Measurements from ENCODE around the gene CBX8.
"Not testable (repeated sequence)": the region's sequence is repeated elsewhere in the genome, so short reads cannot be mapped to it uniquely, and the experiment has no call there.

CBX8 gene

DNA sequence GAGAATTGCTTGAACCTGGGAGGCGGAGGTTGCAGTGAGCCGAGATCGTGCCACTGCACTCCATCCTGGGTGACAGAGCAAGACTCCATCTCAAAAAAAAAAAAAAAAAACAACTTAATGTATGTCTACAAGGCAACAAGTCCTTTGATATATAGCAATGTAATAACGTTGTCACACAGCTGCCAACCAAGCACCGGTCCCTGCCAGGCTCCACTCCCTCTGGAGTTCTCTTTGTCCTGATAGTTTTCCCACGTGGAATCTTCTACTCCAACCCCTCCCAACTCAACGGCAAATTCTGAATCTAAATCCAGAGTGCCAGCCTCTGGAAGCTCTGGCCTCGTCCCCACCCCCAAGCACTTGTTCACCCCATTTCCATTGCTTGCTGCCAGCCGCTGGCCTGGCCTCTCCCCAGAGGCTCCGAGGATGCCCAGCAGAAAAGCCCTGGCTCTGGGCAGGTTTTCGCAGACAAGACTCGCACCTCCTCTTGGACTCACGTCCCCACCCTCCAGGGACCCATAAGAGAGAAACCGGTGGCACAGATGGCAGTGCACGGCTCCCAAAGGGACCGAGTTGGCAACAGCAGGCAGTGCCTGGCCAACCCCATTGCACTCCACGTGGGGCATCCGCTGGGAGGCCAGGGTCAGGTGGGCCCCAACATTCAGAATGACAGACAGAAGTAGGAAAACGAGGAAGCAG is 34.8 kb downstream of the CBX8 start:
- no peaks in the 10 kb centered on the region for H3K4me1 ChIP-seq (ENCODE audit: control insufficient read depth, insufficient read depth, low read length)
- no peaks in the 10 kb centered on the region for H3K27me3 ChIP-seq (ENCODE audit: control insufficient read depth, insufficient read depth, low read length)
- no peaks in the 10 kb centered on the region for H3K9me3 ChIP-seq (ENCODE audit: control insufficient read depth, insufficient read depth, low read length)
- H3K9ac ChIP-seq (ENCODE audit: low read depth, low read length), result no peak overlapping the region
- H3K4me3 ChIP-seq (ENCODE audit: low read depth, low read length), result no peak overlapping the region
- no peaks in the 10 kb centered on the region for H3K36me3 ChIP-seq (ENCODE audit: control insufficient read depth, insufficient read depth, low read length)
- H3K27ac ChIP-seq (ENCODE audit: low read depth, low read length), result no peak overlapping the region

DNA sequence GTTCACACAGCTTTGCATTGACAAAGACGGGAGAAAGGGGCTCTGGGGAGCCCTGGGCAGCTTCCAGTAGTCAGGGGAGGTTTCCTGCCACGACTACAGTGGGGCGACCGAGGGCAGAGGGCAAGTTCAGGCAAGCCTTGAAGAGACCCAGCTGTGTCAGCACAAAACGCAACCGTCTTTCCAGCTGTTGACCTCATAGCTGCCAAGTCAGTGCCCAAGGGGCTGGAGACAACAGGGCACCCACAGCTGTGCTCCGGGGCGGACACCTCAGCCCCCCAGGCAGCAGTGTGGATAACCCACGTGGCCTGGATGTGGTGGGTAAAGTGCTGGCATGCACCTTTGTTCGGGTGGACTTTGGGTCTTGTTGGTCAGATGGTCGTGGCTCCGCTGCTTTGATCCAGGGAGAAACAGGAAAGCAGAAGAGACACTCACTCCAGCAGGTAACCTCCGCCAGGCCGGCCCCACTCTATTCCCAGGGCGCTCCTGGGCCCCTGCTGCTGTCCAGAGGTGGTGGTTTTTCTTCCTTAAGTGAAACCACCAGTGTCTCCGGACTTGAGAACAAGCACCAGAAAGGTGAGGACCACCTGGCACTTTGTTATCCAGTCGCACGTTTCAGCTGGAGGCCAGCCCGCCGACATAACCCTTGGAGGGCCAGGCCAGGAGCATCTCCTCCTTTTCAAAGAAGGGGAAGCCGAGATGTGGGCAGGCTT is 36.5 kb downstream of the CBX8 start:
- H3K4me3 ChIP-seq (ENCODE audit: low read depth, low read length), result no peak overlapping the region
- no peaks in the 10 kb centered on the region for H3K4me1 ChIP-seq (ENCODE audit: control insufficient read depth, insufficient read depth, low read length)
- no peak overlapping the region for H3K9ac ChIP-seq (ENCODE audit: low read depth, low read length)
- no peak overlapping the region for H3K27ac ChIP-seq (ENCODE audit: low read depth, low read length)
- no peaks in the 10 kb centered on the region for H3K9me3 ChIP-seq (ENCODE audit: control insufficient read depth, insufficient read depth, low read length)
- H3K36me3 ChIP-seq (ENCODE audit: control insufficient read depth, insufficient read depth, low read length), result no peaks in the 10 kb centered on the region
- no peaks in the 10 kb centered on the region for H3K27me3 ChIP-seq (ENCODE audit: control insufficient read depth, insufficient read depth, low read length)

DNA sequence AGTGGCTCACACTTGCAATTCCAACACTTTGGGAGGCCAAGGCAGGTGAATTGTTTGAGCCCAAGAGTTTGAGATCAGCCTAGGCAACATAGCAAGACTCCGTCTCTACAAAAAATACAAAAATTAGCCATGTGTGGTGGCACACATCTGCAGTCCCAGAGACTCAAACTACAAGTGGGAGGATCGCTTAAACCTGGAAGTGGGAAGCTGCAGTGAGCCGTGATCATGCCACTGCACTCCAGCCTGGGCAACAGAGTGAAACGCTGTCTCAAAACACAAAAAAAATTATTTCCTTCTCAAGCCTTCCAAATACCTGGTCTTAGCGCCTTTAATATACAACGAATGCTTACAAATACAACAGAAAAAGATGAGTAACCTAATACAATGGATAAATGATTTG is 38.6 kb downstream of the CBX8 start:
- no peaks in the 10 kb centered on the region for H3K27me3 ChIP-seq (ENCODE audit: control insufficient read depth, insufficient read depth, low read length)
- no peak overlapping the region for H3K27ac ChIP-seq (ENCODE audit: low read depth, low read length)
- H3K9me3 ChIP-seq (ENCODE audit: control insufficient read depth, insufficient read depth, low read length), result no peaks in the 10 kb centered on the region
- no peak overlapping the region for H3K9ac ChIP-seq (ENCODE audit: low read depth, low read length)
- H3K4me1 ChIP-seq (ENCODE audit: control insufficient read depth, insufficient read depth, low read length), result no peaks in the 10 kb centered on the region
- H3K36me3 ChIP-seq (ENCODE audit: control insufficient read depth, insufficient read depth, low read length), result no peaks in the 10 kb centered on the region
- H3K4me3 ChIP-seq (ENCODE audit: low read depth, low read length), result no peak overlapping the region

DNA sequence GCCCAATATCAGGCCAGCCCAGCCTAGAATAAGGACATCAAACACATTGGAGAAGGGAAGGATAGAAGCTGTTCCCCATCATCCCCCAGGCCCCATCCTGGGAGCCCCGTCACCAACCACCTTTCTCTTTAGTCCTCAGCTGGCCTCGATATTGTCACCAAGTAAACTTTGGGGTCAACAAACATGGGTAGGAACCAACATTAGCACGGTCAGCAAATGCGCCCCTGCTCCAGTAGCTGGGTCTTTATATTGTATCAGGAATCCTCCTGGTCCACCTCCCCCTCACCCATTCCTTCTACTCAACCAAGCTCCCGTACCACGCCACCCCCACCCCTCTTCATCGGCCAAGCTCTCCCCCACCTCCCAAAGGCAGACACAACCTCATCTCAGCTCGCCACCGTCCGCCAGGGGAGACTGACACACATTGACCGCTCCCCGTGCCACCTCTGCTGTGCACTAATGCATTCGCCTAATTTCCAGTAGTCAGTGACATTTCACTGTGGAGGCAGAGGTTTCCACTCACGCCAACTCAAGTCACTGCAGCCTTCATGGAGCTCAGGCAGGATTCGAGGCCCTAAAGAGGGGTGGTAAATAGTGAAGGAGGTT is 39.6 kb downstream of the CBX8 start:
- no peak overlapping the region for H3K9ac ChIP-seq (ENCODE audit: low read depth, low read length)
- H3K4me1 ChIP-seq (ENCODE audit: control insufficient read depth, insufficient read depth, low read length), result no peaks in the 10 kb centered on the region
- H3K27me3 ChIP-seq (ENCODE audit: control insufficient read depth, insufficient read depth, low read length), result no peaks in the 10 kb centered on the region
- H3K9me3 ChIP-seq (ENCODE audit: control insufficient read depth, insufficient read depth, low read length), result no peaks in the 10 kb centered on the region
- no peaks in the 10 kb centered on the region for H3K36me3 ChIP-seq (ENCODE audit: control insufficient read depth, insufficient read depth, low read length)
- H3K4me3 ChIP-seq (ENCODE audit: low read depth, low read length), result no peak overlapping the region
- no peak overlapping the region for H3K27ac ChIP-seq (ENCODE audit: low read depth, low read length)

DNA sequence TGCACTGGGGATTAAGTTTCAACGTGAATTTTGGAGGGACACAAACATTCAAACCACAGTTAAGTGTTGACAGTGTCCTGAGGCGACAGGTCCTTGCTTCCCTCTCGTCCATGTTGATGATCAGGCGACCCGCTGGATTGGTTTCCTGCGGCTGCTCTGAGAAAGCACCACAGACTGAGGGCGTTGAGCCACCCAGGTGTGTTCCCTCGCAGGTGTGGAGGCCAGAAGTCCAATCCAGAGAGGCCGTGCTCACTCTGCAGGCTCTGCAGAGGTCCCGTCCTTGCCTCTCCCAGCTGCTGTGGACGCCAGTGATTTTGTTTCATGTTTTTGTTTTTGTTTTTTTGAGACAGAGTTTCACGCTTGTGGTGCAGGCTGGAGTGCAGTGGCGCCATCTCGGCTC is 41.3 kb downstream of the CBX8 start:
- Histone ChIP-seq H3K9ac (ENCODE audit: low read depth, low read length) (no peak overlapping the region), H3K27me3 (ENCODE audit: control insufficient read depth, insufficient read depth, low read length) (peaks cover 3% of the 10 kb centered on the region; the same call in 1 of the 2 replicates), H3K27ac (ENCODE audit: low read depth, low read length) (no peak overlapping the region)

DNA sequence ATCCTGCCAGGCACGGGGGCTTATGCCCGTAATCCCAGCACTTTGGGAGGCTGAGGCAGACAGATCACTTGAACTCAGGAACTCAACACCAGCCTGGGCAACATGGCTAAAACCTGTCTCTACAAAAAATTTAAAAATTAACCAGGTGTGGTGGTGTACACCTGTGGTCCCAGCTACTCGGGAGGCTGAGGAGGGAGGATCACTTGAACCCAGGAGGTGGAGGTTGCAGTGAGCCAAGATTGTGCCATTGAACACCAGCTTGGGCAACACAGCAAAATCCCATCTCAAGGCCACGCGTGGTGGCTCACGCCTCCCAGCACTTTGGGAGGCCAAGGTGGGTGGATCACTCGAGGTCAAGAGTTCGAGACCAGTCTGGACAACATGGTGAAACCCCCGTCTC is 42.0 kb downstream of the CBX8 start:
- H3K4me1 ChIP-seq (ENCODE audit: control insufficient read depth, insufficient read depth, low read length); H3K9ac ChIP-seq (ENCODE audit: low read depth, low read length); H3K27me3 ChIP-seq (ENCODE audit: control insufficient read depth, insufficient read depth, low read length); H3K9me3 ChIP-seq (ENCODE audit: control insufficient read depth, insufficient read depth, low read length); H3K27ac ChIP-seq (ENCODE audit: low read depth, low read length); H3K36me3 ChIP-seq (ENCODE audit: control insufficient read depth, insufficient read depth, low read length); H3K4me3 ChIP-seq (ENCODE audit: low read depth, low read length): not testable (repeated sequence)

More for the DNA sequence above, 41.3 kb downstream of the CBX8 start:
- Histone ChIP-seq H3K4me1 (ENCODE audit: control insufficient read depth, insufficient read depth, low read length) (no peaks in the 10 kb centered on the region), H3K4me3 (ENCODE audit: low read depth, low read length) (no peak overlapping the region), H3K36me3 (ENCODE audit: control insufficient read depth, insufficient read depth, low read length) (no peaks in the 10 kb centered on the region), H3K9me3 (ENCODE audit: control insufficient read depth, insufficient read depth, low read length) (no peaks in the 10 kb centered on the region)

DNA sequence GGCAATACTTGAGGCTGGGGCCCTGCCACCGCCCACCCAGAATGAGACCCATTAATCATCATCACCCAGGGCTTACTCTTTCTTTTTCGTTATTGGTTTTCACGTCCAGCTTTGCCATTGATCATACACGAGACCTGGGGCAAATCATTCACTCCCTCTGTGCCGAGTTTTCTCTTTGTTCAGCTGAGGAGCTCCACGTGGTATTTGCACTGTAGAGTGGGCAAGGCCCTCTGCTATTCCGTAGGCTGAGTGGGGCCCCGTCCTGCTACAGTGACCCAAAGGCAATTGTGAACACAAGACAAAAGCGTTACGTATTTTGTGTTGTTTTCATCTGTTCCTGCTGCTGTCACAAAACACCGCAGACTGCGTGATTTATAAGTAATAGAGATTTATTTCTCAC is 42.5 kb downstream of the CBX8 start:
- no peak overlapping the region for H3K9ac ChIP-seq (ENCODE audit: low read depth, low read length)
- H3K4me3 ChIP-seq (ENCODE audit: low read depth, low read length), result no peak overlapping the region
- no peak overlapping the region for H3K27ac ChIP-seq (ENCODE audit: low read depth, low read length)
- peaks cover 13% of the 10 kb centered on the region for H3K27me3 ChIP-seq (ENCODE audit: control insufficient read depth, insufficient read depth, low read length)
- H3K36me3 ChIP-seq (ENCODE audit: control insufficient read depth, insufficient read depth, low read length), result no peaks in the 10 kb centered on the region
- H3K4me1 ChIP-seq (ENCODE audit: control insufficient read depth, insufficient read depth, low read length), result no peaks in the 10 kb centered on the region
- H3K9me3 ChIP-seq (ENCODE audit: control insufficient read depth, insufficient read depth, low read length), result no peaks in the 10 kb centered on the region

DNA sequence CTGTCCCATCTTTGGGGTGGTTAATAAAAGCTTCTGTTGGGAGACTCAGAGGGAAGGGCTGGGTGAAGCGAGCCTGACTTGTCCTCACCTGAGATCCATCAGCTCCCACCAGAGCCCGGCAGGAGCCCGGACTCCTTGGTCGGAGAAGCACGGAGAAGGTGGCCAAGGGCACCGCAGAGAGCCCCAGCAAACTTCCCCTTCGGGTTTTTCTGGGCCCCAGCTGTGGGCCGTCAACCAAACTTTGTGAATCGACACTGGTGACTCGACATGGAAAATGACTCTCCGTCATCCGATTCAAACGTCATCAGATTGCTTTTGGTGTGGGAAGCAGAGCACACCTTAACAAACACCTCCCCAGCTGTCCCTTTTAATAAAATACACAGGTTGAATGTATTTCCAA is 44.7 kb downstream of the CBX8 start:
- H3K4me3 ChIP-seq (ENCODE audit: low read depth, low read length), result no peak overlapping the region
- no peak overlapping the region for H3K9ac ChIP-seq (ENCODE audit: low read depth, low read length)
- no peak overlapping the region for H3K27ac ChIP-seq (ENCODE audit: low read depth, low read length)
- H3K9me3 ChIP-seq (ENCODE audit: control insufficient read depth, insufficient read depth, low read length), result no peaks in the 10 kb centered on the region
- no peaks in the 10 kb centered on the region for H3K36me3 ChIP-seq (ENCODE audit: control insufficient read depth, insufficient read depth, low read length)
- H3K27me3 ChIP-seq (ENCODE audit: control insufficient read depth, insufficient read depth, low read length), result peaks cover 35% of the 10 kb centered on the region
- peaks cover 4% of the 10 kb centered on the region; the same call in 1 of the 2 replicates for H3K4me1 ChIP-seq (ENCODE audit: control insufficient read depth, insufficient read depth, low read length)

DNA sequence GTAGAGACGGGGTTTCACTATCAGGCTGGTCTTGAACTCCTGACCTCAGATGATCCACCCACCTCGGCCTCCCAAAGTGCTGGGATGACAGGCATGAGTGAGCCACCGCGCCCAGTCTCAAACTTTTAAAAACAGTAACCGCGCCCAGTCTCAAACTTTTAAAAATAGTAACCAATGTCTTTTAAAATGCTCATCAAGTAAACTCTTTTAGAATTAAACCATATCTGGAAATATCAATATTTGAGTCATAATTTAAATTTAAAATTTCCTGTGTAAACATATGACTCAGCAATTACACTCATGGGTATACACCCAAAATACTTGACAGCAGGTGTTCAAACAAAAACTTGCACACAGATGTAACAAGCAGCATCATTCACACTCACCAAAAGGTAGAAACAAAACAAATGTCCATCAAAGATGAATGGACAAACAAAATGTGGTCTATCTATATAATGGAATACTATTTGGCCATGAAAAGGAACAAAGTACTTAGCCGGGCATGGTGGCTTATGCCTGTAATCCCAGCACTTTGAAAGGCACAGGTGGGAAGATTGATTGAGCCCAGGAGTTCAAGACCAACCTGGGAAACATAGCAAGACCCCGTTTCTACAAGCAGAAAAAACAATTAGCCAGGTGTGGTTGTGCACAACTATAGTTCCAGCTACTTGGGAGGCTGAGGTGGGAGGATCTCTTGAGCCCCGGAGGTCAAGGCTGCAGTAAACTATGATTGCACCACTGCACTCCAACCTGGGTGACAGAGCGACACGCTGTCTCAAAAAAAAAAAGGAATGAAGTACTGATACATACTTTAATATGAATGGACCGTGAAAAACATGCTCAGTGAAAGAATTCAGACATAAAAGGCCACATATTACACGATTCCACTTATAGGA is 46.0 kb downstream of the CBX8 start:
- peaks cover 45% of the 10 kb centered on the region for H3K27me3 ChIP-seq (ENCODE audit: control insufficient read depth, insufficient read depth, low read length)
- no peaks in the 10 kb centered on the region for H3K36me3 ChIP-seq (ENCODE audit: control insufficient read depth, insufficient read depth, low read length)
- H3K4me3 ChIP-seq (ENCODE audit: low read depth, low read length), result no peak overlapping the region
- H3K4me1 ChIP-seq (ENCODE audit: control insufficient read depth, insufficient read depth, low read length), result peaks cover 9% of the 10 kb centered on the region
- H3K9me3 ChIP-seq (ENCODE audit: control insufficient read depth, insufficient read depth, low read length), result no peaks in the 10 kb centered on the region
- no peak overlapping the region for H3K27ac ChIP-seq (ENCODE audit: low read depth, low read length)
- H3K9ac ChIP-seq (ENCODE audit: low read depth, low read length), result no peak overlapping the region

DNA sequence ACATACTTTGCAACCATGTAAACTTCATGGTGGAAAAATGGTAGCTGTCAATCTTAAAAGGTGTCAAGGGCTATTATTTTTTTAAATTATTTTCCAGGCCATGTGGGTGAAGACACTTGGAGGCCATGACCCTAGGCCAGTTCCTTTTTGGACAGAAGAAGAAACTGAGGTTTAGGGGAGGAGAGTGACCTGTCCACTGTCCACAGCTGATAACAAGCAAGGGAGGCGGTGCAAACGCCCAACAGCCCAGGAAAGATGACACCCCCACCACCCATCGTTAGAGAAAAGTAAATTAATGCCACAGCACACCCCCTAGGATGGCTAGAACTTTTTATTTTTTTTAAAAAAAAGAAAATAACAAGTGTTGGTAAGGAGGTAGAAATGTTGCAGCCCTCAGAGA is 46.9 kb downstream of the CBX8 start:
- no peak overlapping the region for H3K4me3 ChIP-seq (ENCODE audit: low read depth, low read length)
- no peaks in the 10 kb centered on the region for H3K36me3 ChIP-seq (ENCODE audit: control insufficient read depth, insufficient read depth, low read length)
- H3K9ac ChIP-seq (ENCODE audit: low read depth, low read length), result no peak overlapping the region
- no peaks in the 10 kb centered on the region for H3K9me3 ChIP-seq (ENCODE audit: control insufficient read depth, insufficient read depth, low read length)
- no peak overlapping the region for H3K27ac ChIP-seq (ENCODE audit: low read depth, low read length)
- H3K27me3 ChIP-seq (ENCODE audit: control insufficient read depth, insufficient read depth, low read length), result peaks cover 50% of the 10 kb centered on the region
- peaks cover 9% of the 10 kb centered on the region for H3K4me1 ChIP-seq (ENCODE audit: control insufficient read depth, insufficient read depth, low read length)
